Endothelial cell of umbilical vein (primary cell): ENCODE data around the gene GEMIN7. TPM values are rescaled to one million over a fixed set of nuclear protein-coding genes. Genes with fewer than 3 reads are reported as not detected.

ENCODE experiments used
- BruUV-seq: library from RNA; stranded (reverse); fragments of 400-500 nt; replicated peaks from 2 replicates; lab custom pipeline; 2021; lab: Mats Ljungman, UMichigan
- CTCF ChIA-PET: fragments of 300-600, 350-600 bp; sonication (Branson Sonifier 250); formaldehyde crosslinking; loops from one replicate; lab custom pipeline; 2021; ENCODE audit warnings: antibody characterized with exemption, inconsistent platforms; lab: Charles Lee
- POLR2A ChIA-PET: fragments of 300-600, 350-600 bp; sonication (Branson Sonifier 250); formaldehyde crosslinking; loops from one replicate; lab custom pipeline; 2021; ENCODE audit warnings: antibody characterized with exemption, inconsistent platforms; lab: Charles Lee
- DNase-seq: peaks from one replicate; pipeline ENCODE4 v3.0.0-alpha.2; 2011; ENCODE audit warnings: low read depth, low spot score
- FAIRE-seq: peaks from 2 replicates; lab custom pipeline; 2011; peaks lifted over from hg19 to GRCh38; lab: Jason Lieb, UNC
- H2AFZ ChIP-seq: 2 replicates; pipeline ENCODE4 v1.6.0; 2012; ENCODE audit warnings: low read depth, low read length, control low read depth, inconsistent platforms
- H3K27ac ChIP-seq: 2 replicates; pipeline ENCODE4 v1.5.1; 2011; ENCODE audit warnings: low read depth, mild to moderate bottlenecking, control low read depth, low read length, moderate library complexity; ENCODE audit not compliant: insufficient read depth
- H3K27me3 ChIP-seq, 2 experiments: 2 replicates each; pipeline versions ENCODE4 v1.6.0 to v1.6.1; 2011; ENCODE audit warnings: low read length in 2 of 2, mixed read lengths in 1 of 2; ENCODE audit not compliant: control insufficient read depth in 2 of 2, insufficient read depth in 2 of 2
- H3K36me3 ChIP-seq, 2 experiments: 2 replicates in 1 of 2; 3 replicates in 1 of 2; pipeline ENCODE4 v1.5.1; 2011; ENCODE audit warnings: low read length in 2 of 2, mild to moderate bottlenecking in 1 of 2, moderate library complexity in 1 of 2; ENCODE audit not compliant: control insufficient read depth in 2 of 2, insufficient read depth in 2 of 2; ENCODE audit errors: extremely low read depth in 1 of 2
- H3K4me1 ChIP-seq: 3 replicates; pipeline ENCODE4 v1.5.1; 2011; ENCODE audit warnings: mild to moderate bottlenecking, low read length; ENCODE audit not compliant: control insufficient read depth, insufficient read depth; ENCODE audit errors: extremely low read depth
- H3K4me2 ChIP-seq: 2 replicates; pipeline ENCODE4 v1.6.1; 2011; ENCODE audit warnings: low read length, control low read depth, mixed read lengths; ENCODE audit not compliant: insufficient read depth
- H3K4me3 ChIP-seq, 3 experiments: fragments of 200-600 bp in 1 of 3; sonication (generic), shearing (Covaris generic) in 1 of 3; replicated peaks in 1 of 3; 2 replicates each; pipeline ENCODE4 v1.5.1; 2011 to 2016; ENCODE audit warnings: control low read depth in 3 of 3, low read length in 3 of 3, mild to moderate bottlenecking in 2 of 3, inconsistent platforms in 1 of 3, low read depth in 1 of 3, moderate library complexity in 1 of 3; ENCODE audit not compliant: insufficient read depth in 1 of 3
- H3K79me2 ChIP-seq: 2 replicates; pipeline ENCODE4 v1.6.0; 2012; ENCODE audit warnings: low read length, inconsistent platforms; ENCODE audit not compliant: control insufficient read depth, insufficient read depth
- H3K9ac ChIP-seq: replicated peaks from 2 replicates; pipeline ENCODE3; 2011; ENCODE audit warnings: low read length, control low read depth; ENCODE audit not compliant: insufficient read depth; ENCODE audit errors: extremely low read depth
- H3K9me1 ChIP-seq: replicated peaks from 3 replicates; pipeline ENCODE4 v1.6.0; 2011; ENCODE audit warnings: mild to moderate bottlenecking, low read length; ENCODE audit not compliant: control insufficient read depth, insufficient read depth; ENCODE audit errors: extremely low read depth
- H3K9me3 ChIP-seq: replicated peaks from 2 replicates; pipeline ENCODE4 v1.5.1; 2012; ENCODE audit warnings: low read length, inconsistent platforms; ENCODE audit not compliant: control insufficient read depth, insufficient read depth
- H4K20me1 ChIP-seq: replicated peaks from 2 replicates; pipeline ENCODE3; 2011; ENCODE audit warnings: mild to moderate bottlenecking, low read length; ENCODE audit not compliant: control insufficient read depth, insufficient read depth; ENCODE audit errors: extremely low read depth
- EZH2 ChIP-seq: IDR thresholded peaks from 2 replicates; pipeline ENCODE4 v1.6.1; 2012; ENCODE audit warnings: borderline replicate concordance, low read depth, mild to moderate bottlenecking, moderate library complexity, low read length, inconsistent platforms; ENCODE audit not compliant: severe bottlenecking
- FOS ChIP-seq: IDR thresholded peaks from 2 replicates; pipeline ENCODE4 v1.6.1; 2011; ENCODE audit warnings: mild to moderate bottlenecking, low read length, moderate library complexity, borderline replicate concordance; ENCODE audit not compliant: insufficient read depth
- GATA2 ChIP-seq: IDR thresholded peaks from 2 replicates; pipeline ENCODE4 v1.7.0; 2011; ENCODE audit warnings: low read depth, mild to moderate bottlenecking, moderate library complexity, mixed read lengths, low read length; ENCODE audit not compliant: insufficient read length, insufficient read depth
- JUN ChIP-seq: IDR thresholded peaks from 2 replicates; pipeline ENCODE4 v1.6.1; 2011; ENCODE audit warnings: borderline replicate concordance, low read depth; ENCODE audit not compliant: insufficient read length, insufficient read depth
- MAX ChIP-seq: IDR thresholded peaks from 2 replicates; pipeline ENCODE4 v1.6.1; 2011; ENCODE audit not compliant: insufficient read depth, insufficient read length
- MYC ChIP-seq: IDR thresholded peaks from one replicate; pipeline ENCODE4 v1.6.1; 2011; ENCODE audit warnings: mild to moderate bottlenecking, low read depth, low read length
- POLR2A ChIP-seq: IDR thresholded peaks from 2 replicates; pipeline ENCODE4 v1.6.1; 2012; ENCODE audit warnings: low read depth, mild to moderate bottlenecking, control low read depth, low read length
- POLR2AphosphoS5 ChIP-seq: IDR thresholded peaks from 2 replicates; pipeline ENCODE4 v1.6.1; 2012; ENCODE audit warnings: low read depth, mild to moderate bottlenecking, control low read depth, low read length, moderate library complexity; ENCODE audit not compliant: insufficient read depth
- dilution Hi-C: fragments of 300-500 bp; cut with MboI; formaldehyde crosslinking; loops from one replicate; pipeline ENCODE4 v1.15.0; 2019; ENCODE audit warnings: low sequenced_read_pairs; ENCODE audit not compliant: extremely low pct_ligation_motif_present
- intact Hi-C: fragments of 100-400 bp; cut with micrococcal nuclease; formaldehyde crosslinking; loops from one replicate; pipeline ENCODE4 v1.10.0; 2022
- polyA plus RNA-seq, 4 experiments: library from polyadenylated mRNA; depleted of rRNA in 3 of 4; stranded (reverse) in 3 of 4; unstranded in 1 of 4; fragments of >200 nt; gene quantifications; 2 replicates each; pipeline versions ENCODE4 v1.2.1 to v1.2.3, GENCODE V29; 2011 to 2012; ENCODE audit warnings: missing spikeins in 1 of 4
- total RNA-seq: library from RNA; stranded (reverse); gene quantifications from 2 replicates; pipeline ENCODE4 v1.2.3, GENCODE V29; 2021
- TF ChIP-seq, protein P1 (sequence below), 2 donors: IDR thresholded peaks; 1 replicate in 1 of 2; 2 replicates in 1 of 2; pipeline ENCODE4 v1.5.1; 2011; ENCODE audit warnings: low read length in 2 of 2, mild to moderate bottlenecking in 2 of 2, moderate library complexity in 2 of 2, control low read depth in 1 of 2, inconsistent platforms in 1 of 2, low read depth in 1 of 2; ENCODE audit not compliant: insufficient read depth in 1 of 2; ENCODE audit errors: extremely low read depth in 1 of 2

The GEMIN7 gene
- total and polyA plus RNA-seq, 2 donors (not counting 3 experiments of a cell fraction or from before 2014, with no cell fraction given) = 34.2 to 53.7 TPM

GRCh38 chr19:45030825-45031224 is 48.2 kb upstream of the GEMIN7 start:
- BruUV-seq = no TSS peak

DNA sequence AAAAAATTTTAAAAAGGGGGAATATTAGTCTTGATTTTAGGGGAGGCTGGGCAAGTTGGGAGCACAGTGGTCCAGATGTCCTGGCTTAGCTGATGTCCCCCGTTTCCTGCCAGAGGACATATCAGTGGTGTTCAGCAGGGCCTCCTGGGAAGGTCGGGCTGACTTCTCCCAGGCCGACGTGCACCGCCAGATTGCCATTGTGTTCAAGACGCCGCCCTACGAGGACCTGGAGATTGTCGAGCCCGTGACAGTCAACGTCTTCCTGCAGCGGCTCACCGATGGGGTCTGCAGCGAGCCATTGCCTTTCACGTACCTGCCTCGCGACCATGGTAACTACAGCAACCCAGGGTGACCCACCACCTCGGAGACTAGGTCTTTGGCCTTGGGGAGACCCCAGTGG is 46.6 kb upstream of the GEMIN7 start:
- dilution Hi-C loops = no loop called here
- no peak overlapping the region for H3K9ac ChIP-seq
- TF ChIP-seq MYC (no peak), POLR2A (no peak), JUN (no peak), POLR2AphosphoS5 (no peak), MAX (no peak), EZH2 (no peak)
- TF ChIP-seq, protein P1, sequence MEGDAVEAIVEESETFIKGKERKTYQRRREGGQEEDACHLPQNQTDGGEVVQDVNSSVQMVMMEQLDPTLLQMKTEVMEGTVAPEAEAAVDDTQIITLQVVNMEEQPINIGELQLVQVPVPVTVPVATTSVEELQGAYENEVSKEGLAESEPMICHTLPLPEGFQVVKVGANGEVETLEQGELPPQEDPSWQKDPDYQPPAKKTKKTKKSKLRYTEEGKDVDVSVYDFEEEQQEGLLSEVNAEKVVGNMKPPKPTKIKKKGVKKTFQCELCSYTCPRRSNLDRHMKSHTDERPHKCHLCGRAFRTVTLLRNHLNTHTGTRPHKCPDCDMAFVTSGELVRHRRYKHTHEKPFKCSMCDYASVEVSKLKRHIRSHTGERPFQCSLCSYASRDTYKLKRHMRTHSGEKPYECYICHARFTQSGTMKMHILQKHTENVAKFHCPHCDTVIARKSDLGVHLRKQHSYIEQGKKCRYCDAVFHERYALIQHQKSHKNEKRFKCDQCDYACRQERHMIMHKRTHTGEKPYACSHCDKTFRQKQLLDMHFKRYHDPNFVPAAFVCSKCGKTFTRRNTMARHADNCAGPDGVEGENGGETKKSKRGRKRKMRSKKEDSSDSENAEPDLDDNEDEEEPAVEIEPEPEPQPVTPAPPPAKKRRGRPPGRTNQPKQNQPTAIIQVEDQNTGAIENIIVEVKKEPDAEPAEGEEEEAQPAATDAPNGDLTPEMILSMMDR (IDR thresholded peaks at IDR 0.05; ENCODE audit: extremely low read depth in 1 of 2, insufficient read depth in 1 of 2, low read depth in 1 of 2, low read length in 2 of 2) = no peak
- BruUV-seq = no TSS peak
- no peak overlapping the region for H3K4me3 ChIP-seq
- no peaks in the 10 kb centered on the region for H3K4me1 ChIP-seq
- H3K9me3 ChIP-seq = no peaks in the 10 kb centered on the region
- no peaks in the 10 kb centered on the region for H3K9me1 ChIP-seq
- FAIRE-seq (no peak), DNase-seq (no peak)
- H3K79me2 ChIP-seq = no peaks in the 10 kb centered on the region
- intact Hi-C loops = no loop called here
- no peak overlapping the region for H3K4me2 ChIP-seq
- H3K27me3 ChIP-seq = no peaks in the 10 kb centered on the region
- CTCF ChIA-PET = interaction anchor here (0.6 kb wide), 1 partner anchor 10 kb away, joined by 4 read pairs; no protein-coding TSS in a partner anchor
- H2AFZ ChIP-seq = no peak overlapping the region
- no peak overlapping the region for H3K27ac ChIP-seq
- H4K20me1 ChIP-seq = no peaks in the 10 kb centered on the region
- H3K36me3 ChIP-seq = peaks cover 0 to 19% of the 10 kb centered on the region in 2 experiments
- POLR2A ChIA-PET = no interaction called here

More at GRCh38 chr19:45030825-45031224, 48.2 kb upstream of the GEMIN7 start:
- POLR2A ChIA-PET = no interaction called here
- Histone ChIP-seq H3K4me1 (no peaks in the 10 kb centered on the region), H3K27ac (no peak overlapping the region), H3K27me3 (no peaks in the 10 kb centered on the region), H3K4me3 (no peak overlapping the region), H4K20me1 (no peaks in the 10 kb centered on the region), H3K9me1 (no peaks in the 10 kb centered on the region), H2AFZ (no peak overlapping the region), H3K9me3 (no peaks in the 10 kb centered on the region), H3K36me3 (peaks cover 0 to 19% of the 10 kb centered on the region in 2 experiments), H3K79me2 (no peaks in the 10 kb centered on the region), H3K9ac (no peak overlapping the region), H3K4me2 (no peak overlapping the region)
- intact Hi-C loops (no loop called here), dilution Hi-C loops (no loop called here)
- no peak for TF ChIP-seq FOS
- TF ChIP-seq GATA2 = no peak
- TF ChIP-seq MYC = no peak
- TF ChIP-seq MAX = no peak
- no peak for TF ChIP-seq JUN
- TF ChIP-seq POLR2AphosphoS5 = no peak
- CTCF ChIA-PET = no interaction called here
- no peak for FAIRE-seq
- no peak for DNase-seq
